GM23248 (cell line): ENCODE data around the gene COBLL1.

Source experiments
- EZH2 ChIP-seq: fragments of 200-600 bp; sonication (generic); IDR thresholded peaks from 2 replicates; pipeline ENCODE4 v1.6.1; 2018; ENCODE audit warnings: antibody characterized with exemption, mild to moderate bottlenecking; ENCODE audit not compliant: insufficient read depth, poor library complexity, severe bottlenecking
- EZH2phosphoT487 ChIP-seq: fragments of 200-600 bp; sonication (generic); IDR thresholded peaks from 2 replicates; pipeline ENCODE4 v1.6.1; 2018; ENCODE audit warnings: antibody characterized with exemption, moderate library complexity, mild to moderate bottlenecking, low read depth; ENCODE audit not compliant: insufficient read depth

DNA sequence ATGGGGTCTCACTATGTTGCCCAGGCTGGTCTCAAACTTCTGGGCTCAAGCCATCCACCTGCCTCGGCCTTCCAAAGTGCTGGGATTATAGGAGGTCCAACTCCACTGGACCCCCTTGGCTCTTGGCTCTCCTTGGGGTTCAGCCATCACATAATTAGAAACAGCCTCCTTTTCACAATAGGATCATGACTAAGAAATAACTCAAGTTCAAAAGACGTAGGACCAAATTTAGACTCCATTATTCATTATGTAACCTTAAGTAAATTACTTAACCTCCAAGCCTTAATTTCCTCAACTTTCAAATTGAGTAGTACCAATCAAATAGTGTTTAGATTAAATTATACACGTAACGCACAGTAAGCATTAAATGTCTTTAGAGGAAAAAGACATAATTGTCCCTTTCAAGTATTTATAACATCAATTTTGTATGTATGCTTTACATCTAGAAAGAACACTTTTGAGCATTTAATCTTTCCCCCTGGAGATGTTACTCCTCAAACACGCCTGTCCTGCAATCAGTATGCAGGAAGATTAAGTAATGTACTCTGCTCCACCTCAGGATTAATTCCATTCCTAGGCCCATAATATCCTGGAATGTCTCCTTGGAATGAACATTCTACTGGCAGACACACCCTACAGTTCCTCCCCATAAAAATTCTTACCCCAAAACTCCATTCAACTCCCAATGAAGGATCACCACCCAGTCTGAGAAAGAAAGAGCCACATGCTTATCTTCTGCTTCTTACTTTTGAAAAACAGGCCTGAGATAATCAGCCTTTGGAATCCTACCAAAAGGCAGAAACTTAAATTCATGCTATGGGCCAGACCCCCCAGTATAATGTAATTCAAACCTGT lies 49.1 kb downstream of the COBLL1 start:
- TF ChIP-seq EZH2 (no peak), EZH2phosphoT487 (no peak)
